GM12874 (cell line): Measurements from ENCODE around the gene INSYN2B.

Experiments used
- TF ChIP-seq, protein P1 (sequence below): IDR thresholded peaks from 2 replicates; pipeline ENCODE4 v1.5.1; 2011; ENCODE audit warnings: low read depth, mild to moderate bottlenecking, control low read depth, low read length, moderate library complexity; ENCODE audit not compliant: insufficient read depth

Gene INSYN2B

DNA sequence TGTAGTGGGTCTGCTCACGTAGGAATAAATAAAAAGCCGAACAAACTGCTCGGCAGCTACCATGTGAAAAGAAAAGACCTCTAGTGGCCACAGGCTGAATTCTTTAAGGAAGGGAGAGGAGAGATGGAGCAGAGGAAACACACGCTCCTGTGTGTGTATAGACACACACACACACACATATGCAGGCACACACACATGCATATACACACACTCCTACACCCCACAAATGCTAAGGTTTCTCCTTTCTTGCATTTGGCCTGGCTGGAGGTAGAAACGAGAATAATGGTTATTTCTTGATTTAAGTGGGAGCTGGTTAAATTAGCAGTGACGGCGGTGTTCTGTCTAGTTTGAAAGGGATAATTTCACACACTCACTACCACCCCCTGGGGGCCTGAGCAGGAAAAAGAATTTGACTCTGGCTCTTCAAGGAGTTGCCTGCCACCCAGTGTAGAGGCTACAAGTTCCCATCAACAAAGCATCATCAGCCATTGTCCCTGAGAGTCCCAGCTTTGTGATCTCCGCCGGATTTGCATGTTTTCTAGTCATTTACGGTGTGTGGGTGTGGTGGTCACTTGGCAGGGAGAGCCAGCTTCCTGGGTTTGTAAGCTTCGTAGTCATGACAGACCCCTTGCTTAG lies at the start of gene INSYN2B:
TSS of gene INSYN2B (minus strand) at position 78 of the 636 bp plus-strand sequence. CDS start 96,597 bp downstream, outside the sequence.
- TF ChIP-seq, protein P1, sequence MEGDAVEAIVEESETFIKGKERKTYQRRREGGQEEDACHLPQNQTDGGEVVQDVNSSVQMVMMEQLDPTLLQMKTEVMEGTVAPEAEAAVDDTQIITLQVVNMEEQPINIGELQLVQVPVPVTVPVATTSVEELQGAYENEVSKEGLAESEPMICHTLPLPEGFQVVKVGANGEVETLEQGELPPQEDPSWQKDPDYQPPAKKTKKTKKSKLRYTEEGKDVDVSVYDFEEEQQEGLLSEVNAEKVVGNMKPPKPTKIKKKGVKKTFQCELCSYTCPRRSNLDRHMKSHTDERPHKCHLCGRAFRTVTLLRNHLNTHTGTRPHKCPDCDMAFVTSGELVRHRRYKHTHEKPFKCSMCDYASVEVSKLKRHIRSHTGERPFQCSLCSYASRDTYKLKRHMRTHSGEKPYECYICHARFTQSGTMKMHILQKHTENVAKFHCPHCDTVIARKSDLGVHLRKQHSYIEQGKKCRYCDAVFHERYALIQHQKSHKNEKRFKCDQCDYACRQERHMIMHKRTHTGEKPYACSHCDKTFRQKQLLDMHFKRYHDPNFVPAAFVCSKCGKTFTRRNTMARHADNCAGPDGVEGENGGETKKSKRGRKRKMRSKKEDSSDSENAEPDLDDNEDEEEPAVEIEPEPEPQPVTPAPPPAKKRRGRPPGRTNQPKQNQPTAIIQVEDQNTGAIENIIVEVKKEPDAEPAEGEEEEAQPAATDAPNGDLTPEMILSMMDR = peak; percentile 46; the same call in 1 of the 2 replicates

DNA sequence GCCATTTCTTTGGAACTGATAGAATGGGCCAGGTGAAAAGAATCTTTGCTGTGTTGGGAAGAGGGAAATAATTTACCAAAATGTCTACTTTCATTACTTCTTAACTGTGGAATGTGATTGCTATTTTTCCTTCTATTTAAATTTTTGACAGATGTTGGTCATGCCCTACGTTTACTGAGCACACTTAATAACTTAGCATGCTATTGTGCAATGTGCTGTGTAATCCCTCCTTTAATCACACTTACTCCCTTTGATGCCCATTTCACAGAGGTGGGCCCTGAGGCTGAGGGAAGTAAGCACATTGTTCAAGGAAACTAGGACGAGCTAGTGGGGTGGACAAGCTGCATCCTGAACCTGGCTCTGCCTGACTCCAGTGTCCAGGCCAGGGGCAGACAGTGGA lies 47.8 kb upstream of the INSYN2B start:
- TF ChIP-seq, protein P1 = no peak

DNA sequence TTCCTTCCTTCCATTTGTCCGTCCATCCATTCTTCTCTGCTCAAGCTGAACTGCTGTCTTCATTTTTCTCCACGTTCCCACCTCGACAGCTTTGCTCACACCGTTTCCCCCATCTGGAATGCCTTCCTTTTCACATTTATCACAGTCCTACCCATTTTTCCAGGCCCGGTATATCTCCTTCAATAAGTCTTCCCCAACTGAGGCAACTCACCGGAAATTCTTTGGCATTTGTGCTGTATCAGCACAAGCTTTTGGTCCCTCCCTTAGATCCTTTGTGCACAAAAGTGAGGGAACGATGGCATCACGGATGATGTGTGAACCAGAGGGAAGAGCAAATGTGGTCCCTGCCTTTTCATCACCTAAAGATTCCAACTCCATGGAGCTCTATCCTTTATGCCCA lies 45.6 kb upstream of the INSYN2B start:
- TF ChIP-seq, protein P1 = no peak

DNA sequence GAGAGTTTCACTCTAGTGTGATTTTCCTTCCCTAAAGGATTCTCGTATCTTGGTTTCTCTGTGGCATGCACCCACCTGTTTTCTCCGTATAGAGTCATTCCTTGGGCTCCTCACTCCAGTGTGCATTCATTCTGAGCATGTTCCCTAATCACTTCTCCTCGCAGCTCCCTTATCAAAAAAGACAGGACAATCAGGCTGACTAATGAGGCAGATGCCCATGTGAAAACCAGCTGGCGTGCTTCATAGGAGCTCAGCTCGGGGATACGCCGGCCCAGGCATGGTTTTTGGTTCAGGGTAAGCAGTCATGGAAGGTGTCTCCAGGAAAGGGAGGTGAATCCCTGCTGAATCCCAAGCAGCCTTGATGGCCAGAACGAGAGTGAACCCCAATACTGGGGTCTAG lies 41.2 kb upstream of the INSYN2B start:
- TF ChIP-seq, protein P1 = no peak

DNA sequence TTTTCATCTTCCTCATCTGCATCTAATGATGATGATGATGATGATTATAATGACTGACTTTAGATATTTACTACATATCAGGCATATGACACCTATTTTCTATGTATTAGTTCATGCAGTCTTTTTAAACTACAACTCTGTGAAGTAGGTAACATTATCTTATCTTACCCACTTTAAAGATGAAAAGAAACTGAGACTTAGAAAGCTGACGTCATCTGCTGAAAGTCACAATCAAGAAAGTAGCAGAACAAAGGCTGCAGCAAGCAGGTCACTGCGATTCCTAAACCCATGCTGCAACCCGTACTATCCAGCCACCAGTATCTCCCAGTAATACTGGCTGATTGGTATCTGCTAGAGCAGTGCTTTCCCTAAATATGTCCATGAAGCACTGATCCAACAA lies 40.1 kb upstream of the INSYN2B start:
- TF ChIP-seq, protein P1 = no peak

DNA sequence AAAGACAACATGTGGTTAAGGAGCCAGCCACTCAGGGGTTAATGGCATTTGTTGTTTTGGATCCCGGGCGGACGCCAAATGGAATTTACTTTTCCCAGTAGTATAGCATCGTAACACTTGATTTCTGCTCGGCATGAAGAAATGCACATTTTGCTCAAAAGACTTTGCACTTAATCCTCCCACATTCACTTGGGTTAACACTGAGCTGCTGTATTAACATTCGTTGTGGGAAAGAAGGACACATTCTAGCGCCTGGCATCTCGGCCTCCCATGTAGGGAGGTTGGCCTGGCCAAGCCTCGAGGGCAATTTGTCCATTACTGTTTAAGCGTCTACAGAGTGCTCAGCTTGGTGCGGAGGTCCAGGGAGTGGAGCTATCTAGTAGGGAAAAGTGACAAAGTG lies 32.3 kb upstream of the INSYN2B start:
- TF ChIP-seq, protein P1 = no peak

DNA sequence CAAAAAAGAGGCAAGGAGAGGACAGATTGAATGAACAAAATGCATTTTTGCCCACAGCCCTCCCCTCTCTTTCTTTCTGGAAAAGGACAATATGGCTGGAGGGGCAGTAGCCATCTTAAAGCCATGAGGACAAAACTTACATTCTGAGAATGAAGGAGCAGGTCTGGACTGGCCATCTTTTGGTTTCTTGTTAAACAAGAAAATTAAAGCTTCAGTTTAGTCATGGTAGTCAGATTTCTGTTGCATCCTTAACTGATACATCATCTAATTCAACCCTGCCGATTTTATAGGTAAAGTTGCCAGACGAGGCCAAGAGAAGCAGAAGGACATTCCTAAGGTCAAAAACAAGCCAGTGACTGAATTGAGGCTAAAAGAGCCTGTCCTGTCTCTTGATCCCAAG lies 31.5 kb upstream of the INSYN2B start:
- TF ChIP-seq, protein P1 = no peak
